SK-N-SH (cell line): Measurements from ENCODE around the gene GFY. TPM values are rescaled to one million over a fixed set of nuclear protein-coding genes. Genes with fewer than 3 reads are reported as not detected.

Experiments used
- CTCF ChIA-PET: fragments of 300-600, 350-600 bp; formaldehyde crosslinking; extraction: SDS; loops from one replicate; lab custom pipeline; 2021; lab: Yijun Ruan, JAX
- POLR2A ChIA-PET: fragments of 350-600 bp; sonication (Branson Sonifier 250); formaldehyde crosslinking; extraction: SDS; loops from one replicate; lab custom pipeline; 2020; ENCODE audit warnings: antibody characterized with exemption, inconsistent platforms; lab: Yijun Ruan, JAX
- DNase-seq: peaks from one replicate; pipeline ENCODE4 v3.0.0; 2012
- H2AFZ ChIP-seq: fragments of 200-600 bp; sonication (generic); 2 replicates; pipeline ENCODE4 v1.8.1; 2016; ENCODE audit warnings: antibody characterized with exemption, mild to moderate bottlenecking, low read depth
- H3F3A ChIP-seq: fragments of 200-600 bp; sonication (generic); replicated peaks from 2 replicates; pipeline ENCODE3; 2016; ENCODE audit warnings: antibody characterized with exemption, mild to moderate bottlenecking; ENCODE audit not compliant: insufficient read depth
- H3K27ac ChIP-seq, 2 experiments: fragments of 200-500 bp in 1 of 2; fragments of 200-600 bp in 1 of 2; sonication (Bioruptor generic) in 1 of 2; sonication (generic), shearing (Covaris generic) in 1 of 2; 2 replicates each; pipeline versions ENCODE4 v1.5.1 to v1.6.1; 2014 to 2016; ENCODE audit warnings: low read depth in 2 of 2, inconsistent platforms in 1 of 2, low read length in 1 of 2, mild to moderate bottlenecking in 1 of 2, mixed read lengths in 1 of 2
- H3K27me3 ChIP-seq: fragments of 200-600 bp; sonication (generic), shearing (Covaris generic); 2 replicates; pipeline ENCODE4 v1.6.1; 2016; ENCODE audit warnings: mixed run types; ENCODE audit not compliant: insufficient read depth
- H3K36me3 ChIP-seq, 2 experiments: fragments of 200-500 bp in 1 of 2; fragments of 200-600 bp in 1 of 2; sonication (Bioruptor generic) in 1 of 2; sonication (generic) in 1 of 2; replicated peaks in 1 of 2; 2 replicates each; pipeline versions ENCODE3 to v1.5.1; 2014 to 2016; ENCODE audit warnings: low read length in 1 of 2, mild to moderate bottlenecking in 1 of 2; ENCODE audit not compliant: insufficient read depth in 2 of 2, control insufficient read depth in 1 of 2
- H3K4me1 ChIP-seq, 2 experiments: fragments of 200-500 bp in 1 of 2; fragments of 200-600 bp in 1 of 2; sonication (Bioruptor generic) in 1 of 2; sonication (generic), shearing (Covaris generic) in 1 of 2; 2 replicates each; pipeline versions ENCODE4 v1.5.1 to v1.6.1; 2014 to 2016; ENCODE audit warnings: low read depth in 1 of 2, low read length in 1 of 2, mixed run types in 1 of 2; ENCODE audit not compliant: insufficient read depth in 2 of 2, control insufficient read depth in 1 of 2
- H3K4me2 ChIP-seq: fragments of 200-600 bp; sonication (generic), shearing (Covaris generic); 2 replicates; pipeline ENCODE4 v1.6.1; 2017; ENCODE audit warnings: mixed run types
- H3K4me3 ChIP-seq, 2 experiments: fragments of 200-500 bp in 1 of 2; fragments of 200-600 bp in 1 of 2; sonication (Bioruptor generic) in 1 of 2; sonication (generic), shearing (Covaris generic) in 1 of 2; 2 replicates each; pipeline versions ENCODE4 v1.5.1 to v1.8.1; 2014 to 2016; ENCODE audit warnings: low read depth in 2 of 2, inconsistent platforms in 1 of 2, low read length in 1 of 2, mild to moderate bottlenecking in 1 of 2, mixed read lengths in 1 of 2, moderate library complexity in 1 of 2
- H3K79me2 ChIP-seq: fragments of 200-600 bp; sonication (generic); 2 replicates; pipeline ENCODE4 v1.8.1; 2017; ENCODE audit warnings: mild to moderate bottlenecking; ENCODE audit not compliant: insufficient read depth
- H3K9ac ChIP-seq: fragments of 200-600 bp; sonication (generic); 2 replicates; pipeline ENCODE4 v1.6.1; 2017; ENCODE audit warnings: mixed run types
- H3K9me2 ChIP-seq: fragments of 200-600 bp; sonication (generic); 2 replicates; pipeline ENCODE4 v1.6.1; 2017; ENCODE audit warnings: mixed run types
- H3K9me3 ChIP-seq: fragments of 200-600 bp; sonication (generic); 2 replicates; pipeline ENCODE4 v1.6.1; 2017; ENCODE audit warnings: mixed run types, mild to moderate bottlenecking, moderate library complexity
- H4K20me1 ChIP-seq: fragments of 200-600 bp; sonication (generic); 2 replicates; pipeline ENCODE4 v1.6.1; 2017; ENCODE audit warnings: mild to moderate bottlenecking, mixed run types; ENCODE audit not compliant: insufficient read depth
- CTCF ChIP-seq: fragments of 200-600 bp; sonication (generic); IDR thresholded peaks from 2 replicates; pipeline ENCODE4 v1.6.1; 2017; ENCODE audit warnings: antibody characterized with exemption, mild to moderate bottlenecking, moderate library complexity
- EP300 ChIP-seq, 2 experiments: IDR thresholded peaks; 2 replicates each; pipeline versions ENCODE4 v1.4.0 to v1.6.1; 2012; ENCODE audit warnings: borderline replicate concordance in 1 of 2, low read depth in 1 of 2, low read length in 1 of 2
- FOXM1 ChIP-seq: IDR thresholded peaks from 2 replicates; pipeline ENCODE4 v1.4.0; 2012; ENCODE audit warnings: low read depth, mild to moderate bottlenecking
- GABPA ChIP-seq: IDR thresholded peaks from 2 replicates; pipeline ENCODE4 v1.4.0; 2012; ENCODE audit warnings: low read depth, mild to moderate bottlenecking
- GATA2 ChIP-seq: sonication (generic); formaldehyde crosslinking; IDR thresholded peaks from 2 replicates; pipeline ENCODE4 v1.5.0; 2020; ENCODE audit warnings: mild to moderate bottlenecking, missing genetic modification reagents
- NRF1 ChIP-seq: IDR thresholded peaks from 2 replicates; pipeline ENCODE4 v1.6.1; 2012; ENCODE audit warnings: low read depth, mild to moderate bottlenecking, low read length
- REST ChIP-seq: IDR thresholded peaks from 2 replicates; pipeline ENCODE4 v1.6.1; 2012; ENCODE audit warnings: mild to moderate bottlenecking, low read depth, low read length, moderate library complexity
- RFX5 ChIP-seq: IDR thresholded peaks from 2 replicates; pipeline ENCODE4 v1.6.1; 2012; ENCODE audit warnings: mild to moderate bottlenecking, improper control_type of control experiment, low read length
- RXRA ChIP-seq: IDR thresholded peaks from 2 replicates; pipeline ENCODE4 v1.4.0; 2012; ENCODE audit warnings: low read depth, mild to moderate bottlenecking, borderline replicate concordance
- USF1 ChIP-seq: IDR thresholded peaks from 2 replicates; pipeline ENCODE4 v1.4.0; 2012; ENCODE audit warnings: low read depth, borderline replicate concordance
- WGBS: methylation state at CpG from one replicate; pipeline ENCODE4 v1.1.6; 2017; ENCODE audit warnings: low lambda C conversion rate; 5-methylcytosine and 5-hydroxymethylcytosine counted together
- polyA plus RNA-seq, 3 experiments: library from polyadenylated mRNA; depleted of rRNA; stranded (reverse); fragments of >200 nt; gene quantifications; 2 replicates each; pipeline ENCODE4 v1.2.3, GENCODE V29; 2012

GFY gene
- polyA plus RNA-seq, 1 of the 3 experiments (the other 2 are of a cell fraction), result not detected

- H3K36me3 ChIP-seq, result no peaks in the 10 kb centered on the region
- H2AFZ ChIP-seq, result no peak overlapping the region
- H3K9me3 ChIP-seq, result no peaks in the 10 kb centered on the region
- no peaks in the 10 kb centered on the region for H3K9me2 ChIP-seq
- no peak for TF ChIP-seq GATA2
- TF ChIP-seq USF1, result no peak
- no peak for TF ChIP-seq RXRA
- TF ChIP-seq FOXM1, result no peak
- TF ChIP-seq RFX5, result no peak
- TF ChIP-seq CTCF, result no peak
- no peak for TF ChIP-seq NRF1
- TF ChIP-seq REST, result no peak
- no peak for TF ChIP-seq GABPA
- no peak for TF ChIP-seq EP300 (IDR thresholded peaks at IDR 0.05; ENCODE audit: borderline replicate concordance in 1 of 2, low read depth in 1 of 2, low read length in 1 of 2)
- H3K4me1 ChIP-seq, result peaks cover 0 to 12% of the 10 kb centered on the region in 2 experiments; a peak in 1 of 4 replicates
- H3K4me2 ChIP-seq, result no peak overlapping the region
- H3K9ac ChIP-seq, result no peak overlapping the region
- DNase-seq, result no peak
- H3F3A ChIP-seq, result no peaks in the 10 kb centered on the region
- WGBS, result 83% methylated on average over 5 of the region's 5 CpGs
- ChIA-PET POLR2A (no interaction called here), CTCF (interaction anchor here (1.4 to 17.5 kb wide), 3 partner anchors 10 to 33 kb away, joined by 3 to 108 read pairs (median 14); no protein-coding TSS in a partner anchor)
- H4K20me1 ChIP-seq, result no peaks in the 10 kb centered on the region
- no peak overlapping the region for H3K27ac ChIP-seq
- H3K79me2 ChIP-seq, result no peaks in the 10 kb centered on the region
- H3K4me3 ChIP-seq, result no peak overlapping the region
- no peaks in the 10 kb centered on the region for H3K27me3 ChIP-seq
Observed at GRCh38 chr19:49409441-49410029, 15.7 kb upstream of the GFY start.
